Activated naive CD4-positive, alpha-beta T cell treated with anti-CD3 and anti-CD28 coated beads for 36 hours (primary cell): ENCODE measurements around the gene POMT1. TPM values are rescaled to one million over a fixed set of nuclear protein-coding genes. Genes with fewer than 3 reads are reported as not detected.

ENCODE experiments used
- CTCF ChIA-PET: fragments of 350-600 bp; sonication (Branson Sonifier 250); formaldehyde crosslinking; loops from one replicate; lab custom pipeline; 2021; ENCODE audit warnings: antibody characterized with exemption; lab: Charles Lee
- DNase-seq: peaks from one replicate; pipeline ENCODE4 v3.0.0-alpha.2; 2020
- H3K27ac Mint-ChIP-seq: one replicate; pipeline ENCODE4 v1.8.0; 2021; ENCODE audit warnings: mild to moderate bottlenecking, mixed read lengths
- H3K27me3 Mint-ChIP-seq: one replicate; pipeline ENCODE4 v1.8.0; 2021; ENCODE audit warnings: low read depth, mixed read lengths
- H3K36me3 Mint-ChIP-seq: one replicate; pipeline ENCODE4 v1.8.0; 2021; ENCODE audit warnings: low read depth, mixed read lengths
- H3K4me1 Mint-ChIP-seq: one replicate; pipeline ENCODE4 v1.8.0; 2021; ENCODE audit warnings: low read depth, mixed read lengths
- H3K4me3 Mint-ChIP-seq: one replicate; pipeline ENCODE4 v1.8.0; 2021; ENCODE audit warnings: mild to moderate bottlenecking, moderate library complexity, mixed read lengths
- H3K9me3 Mint-ChIP-seq: one replicate; pipeline ENCODE4 v1.8.0; 2021; ENCODE audit warnings: mixed read lengths
- intact Hi-C: fragments of 100-400 bp; cut with micrococcal nuclease; formaldehyde crosslinking; loops from one replicate; pipeline ENCODE4 v1.15.1; 2023
- total RNA-seq, 2 experiments: library from RNA; stranded (reverse); gene quantifications; one replicate each; pipeline ENCODE4 v1.2.3, GENCODE V29; 2021

POMT1 gene
- total RNA-seq, 2 experiments from 2014 or later = 28.7 to 33.8 TPM

DNA sequence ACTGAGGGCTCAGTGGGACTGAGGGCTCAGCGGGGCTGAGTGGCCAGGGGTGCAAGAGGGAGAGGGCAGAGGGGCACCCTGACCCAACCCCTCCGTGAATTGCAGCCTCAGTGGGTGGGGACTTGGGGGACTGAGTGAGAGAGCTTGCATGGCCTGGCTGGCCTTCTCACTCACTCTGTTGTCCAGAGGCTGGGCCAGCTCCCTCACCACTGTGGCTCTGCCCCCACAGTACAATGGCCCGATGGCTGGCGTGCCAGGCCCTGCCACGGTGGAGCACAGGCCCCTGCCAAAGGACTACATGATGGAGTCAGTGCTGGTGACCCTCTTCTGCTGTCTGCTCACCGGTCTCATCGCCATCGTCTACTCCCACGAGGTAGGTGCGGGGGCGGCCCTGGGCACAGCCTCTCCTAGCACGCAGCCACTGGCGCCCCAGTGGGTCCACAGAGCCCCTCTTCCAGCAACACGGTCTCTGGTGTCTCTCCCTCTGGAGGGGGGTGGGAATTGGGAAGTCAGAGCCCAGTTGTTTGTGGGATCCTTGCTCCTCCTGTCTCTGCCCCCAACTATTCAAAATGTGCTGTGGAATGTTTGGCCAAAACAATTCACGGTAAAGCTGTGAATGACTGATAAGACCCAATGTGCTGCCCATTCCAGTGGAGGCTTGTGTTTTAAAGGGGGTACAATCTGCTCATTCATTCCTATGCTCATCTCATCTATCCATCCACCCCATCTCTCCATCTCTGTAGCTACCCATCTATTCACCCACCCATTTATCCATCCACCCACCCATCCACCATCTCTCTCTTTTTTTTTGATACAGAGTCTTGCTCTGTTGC lies 53.3 kb downstream of the POMT1 start:
- peaks cover 3% of the 10 kb centered on the region for H3K4me1 Mint-ChIP-seq
- no peak for DNase-seq
- intact Hi-C loops = no loop called here
- H3K27me3 Mint-ChIP-seq = peaks cover 16% of the 10 kb centered on the region
- no peaks in the 10 kb centered on the region for H3K9me3 Mint-ChIP-seq
- no peak overlapping the region for H3K27ac Mint-ChIP-seq
- H3K4me3 Mint-ChIP-seq = no peak overlapping the region
- CTCF ChIA-PET = interaction anchor here (0.5 to 0.7 kb wide), 3 partner anchors 47 to 472 kb away, joined by 3 to 4 read pairs (median 3); no protein-coding TSS in a partner anchor
- H3K36me3 Mint-ChIP-seq = no peaks in the 10 kb centered on the region

DNA sequence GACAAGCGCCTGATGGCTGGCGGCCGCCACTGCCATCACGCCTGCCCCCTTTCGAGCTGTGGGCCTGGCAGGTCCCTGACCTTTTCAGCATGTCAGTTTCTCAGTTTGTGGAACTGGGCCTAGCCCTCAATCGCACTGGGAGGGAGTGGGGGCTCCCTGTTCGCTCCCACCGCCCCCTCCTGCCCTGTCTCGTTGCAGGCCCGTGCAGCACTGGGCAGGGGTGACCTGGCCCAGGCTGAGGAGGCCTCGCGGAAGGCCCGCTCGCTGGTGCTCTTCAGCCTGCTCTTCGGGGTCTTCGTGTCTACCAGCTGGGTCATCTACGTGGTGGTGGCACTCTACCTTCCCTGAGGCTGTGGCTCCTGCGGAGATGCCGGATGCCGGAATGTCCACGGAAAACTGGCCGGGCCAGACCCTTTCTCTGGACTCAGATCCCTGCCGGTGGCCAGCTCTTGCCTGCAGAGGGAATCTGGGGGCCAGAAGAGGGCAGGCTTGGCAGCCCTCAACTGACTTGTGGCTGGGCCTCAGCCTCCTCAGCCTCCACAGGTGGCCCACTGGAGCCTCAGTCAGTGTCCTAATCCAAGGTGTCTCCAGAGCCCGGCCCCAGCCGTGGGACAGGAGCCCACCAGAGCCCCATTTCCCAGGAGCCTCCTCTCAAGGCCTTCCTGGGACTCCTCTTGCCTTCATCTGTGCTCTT lies 55.3 kb downstream of the POMT1 start:
- intact Hi-C loops = no loop called here
- CTCF ChIA-PET = no interaction called here
- Mint-ChIP-seq H3K27me3 (peaks cover 14% of the 10 kb centered on the region), H3K4me3 (no peak overlapping the region), H3K27ac (no peak overlapping the region), H3K36me3 (no peaks in the 10 kb centered on the region), H3K4me1 (peaks cover 3% of the 10 kb centered on the region), H3K9me3 (peaks cover 2% of the 10 kb centered on the region)
- no peak for DNase-seq

DNA sequence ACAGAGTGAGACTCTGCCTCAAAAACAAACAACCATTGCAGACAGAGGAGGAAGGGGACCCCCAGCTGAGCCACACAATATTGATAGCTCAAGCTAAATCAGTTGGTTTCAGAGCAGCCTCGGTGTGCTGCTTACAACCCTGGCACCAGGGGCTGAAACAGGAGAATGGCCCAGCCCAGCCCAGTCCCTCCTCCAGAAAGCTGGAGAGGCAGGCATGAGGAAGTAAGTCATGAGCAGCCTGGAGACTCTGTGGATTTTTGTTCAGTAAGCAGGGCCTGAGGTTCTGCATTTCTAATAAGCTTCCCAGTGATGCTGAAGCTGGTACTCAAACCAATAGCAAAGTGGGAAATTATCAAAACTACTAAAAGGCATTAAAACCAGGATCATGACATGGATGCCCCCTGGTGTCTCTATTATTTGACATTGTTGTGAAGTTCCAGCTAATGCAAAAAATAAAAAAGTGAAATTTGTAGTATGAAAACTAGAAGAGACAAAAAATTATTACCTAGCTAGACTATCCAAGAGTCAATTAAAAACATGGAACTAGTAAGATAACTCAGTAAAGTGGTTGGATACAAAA lies 56.8 kb downstream of the POMT1 start:
- intact Hi-C loops = loop anchor here (1.0 kb wide), 1 partner anchor 209 kb away; no protein-coding TSS in a partner anchor

DNA sequence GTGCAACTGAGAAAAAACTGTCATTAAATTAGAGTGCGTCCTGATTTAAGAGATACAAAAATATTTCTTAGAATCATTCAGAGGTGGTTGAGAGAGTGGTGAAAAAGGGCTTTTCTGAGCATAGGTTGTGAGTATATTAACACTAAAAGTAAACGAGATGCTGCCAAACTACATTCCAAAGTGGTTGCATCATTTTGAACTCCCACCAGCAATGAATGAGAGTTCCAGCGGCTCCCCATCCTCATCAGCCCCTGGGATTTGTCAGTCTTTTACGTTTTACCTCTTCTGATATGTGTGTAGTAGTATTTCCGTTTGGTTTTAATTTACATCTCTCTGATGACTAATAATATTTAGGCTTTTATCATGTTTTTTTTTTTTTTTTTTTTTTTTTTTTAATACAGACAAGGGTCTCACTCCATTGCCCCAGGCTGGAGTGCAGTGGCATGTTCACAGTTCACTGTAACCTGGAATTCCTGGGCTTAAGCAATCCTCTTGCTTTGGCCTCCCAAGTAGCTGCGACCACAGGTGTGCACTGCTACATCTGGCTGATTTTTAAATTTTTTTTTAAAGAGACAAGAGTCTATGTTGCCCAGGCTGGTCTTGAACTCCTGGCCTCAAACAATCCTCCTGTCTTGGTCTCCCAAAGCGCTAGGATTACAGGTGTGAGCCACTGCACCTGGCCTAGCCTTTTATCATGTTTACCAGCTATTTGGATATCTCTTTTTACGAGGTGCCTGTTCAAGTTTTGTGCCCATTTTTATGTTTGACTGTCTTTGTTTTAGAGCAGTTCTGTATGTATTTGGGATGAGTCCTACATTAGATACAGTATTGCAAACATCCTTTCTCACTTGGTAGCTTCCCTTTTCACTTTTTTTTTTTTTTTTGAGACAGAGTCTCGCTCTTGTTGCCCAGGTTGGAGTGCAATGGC lies 59.6 kb downstream of the POMT1 start:
- Mint-ChIP-seq H3K9me3 (peaks cover 2% of the 10 kb centered on the region), H3K27ac (no peak overlapping the region), H3K27me3 (no peaks in the 10 kb centered on the region), H3K4me3 (no peak overlapping the region), H3K4me1 (peaks cover 5% of the 10 kb centered on the region), H3K36me3 (no peaks in the 10 kb centered on the region)
- no peak for DNase-seq
- CTCF ChIA-PET = interaction anchor here (1.0 kb wide), 1 partner anchor 211 kb away, joined by 3 read pairs; no protein-coding TSS in a partner anchor
- intact Hi-C loops = no loop called here

More for the DNA sequence above, 56.8 kb downstream of the POMT1 start:
- peaks cover 14% of the 10 kb centered on the region for H3K27me3 Mint-ChIP-seq
- H3K9me3 Mint-ChIP-seq = peaks cover 2% of the 10 kb centered on the region
- no peaks in the 10 kb centered on the region for H3K36me3 Mint-ChIP-seq
- peaks cover 3% of the 10 kb centered on the region for H3K4me1 Mint-ChIP-seq
- no peak for DNase-seq
- no peak overlapping the region for H3K4me3 Mint-ChIP-seq
- no peak overlapping the region for H3K27ac Mint-ChIP-seq
- CTCF ChIA-PET = interaction anchor here (0.8 to 1.5 kb wide), 2 partner anchors 209 to 223 kb away, joined by 3 to 7 read pairs; no protein-coding TSS in a partner anchor

DNA sequence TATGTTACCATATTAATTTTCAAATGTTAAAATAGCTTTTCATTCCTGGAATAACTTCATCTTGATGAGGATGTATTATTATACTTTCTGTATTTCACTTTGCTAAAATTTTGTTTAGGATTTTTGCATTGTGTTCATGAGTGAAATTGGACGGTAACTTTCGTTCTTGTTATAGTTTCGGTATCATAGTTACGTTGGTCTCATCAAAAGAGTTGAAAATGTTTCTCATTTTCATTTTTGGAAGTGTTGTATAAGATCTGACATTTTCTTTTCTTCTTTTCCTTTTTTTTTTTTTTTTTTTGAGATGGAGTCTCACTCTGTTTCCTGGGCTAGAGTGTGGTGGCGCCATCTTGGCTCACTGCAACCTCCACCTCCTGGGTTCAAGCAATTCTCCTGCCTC lies 62.7 kb downstream of the POMT1 start:
- Mint-ChIP-seq H3K27me3 (no peaks in the 10 kb centered on the region), H3K27ac (no peak overlapping the region), H3K4me1 (peaks cover 5% of the 10 kb centered on the region), H3K36me3 (no peaks in the 10 kb centered on the region), H3K4me3 (no peak overlapping the region), H3K9me3 (peaks cover 2% of the 10 kb centered on the region)
- intact Hi-C loops = no loop called here
- DNase-seq = no peak
- CTCF ChIA-PET = interaction anchor here (0.6 kb wide), 1 partner anchor 164 kb away, joined by 5 read pairs; no protein-coding TSS in a partner anchor

DNA sequence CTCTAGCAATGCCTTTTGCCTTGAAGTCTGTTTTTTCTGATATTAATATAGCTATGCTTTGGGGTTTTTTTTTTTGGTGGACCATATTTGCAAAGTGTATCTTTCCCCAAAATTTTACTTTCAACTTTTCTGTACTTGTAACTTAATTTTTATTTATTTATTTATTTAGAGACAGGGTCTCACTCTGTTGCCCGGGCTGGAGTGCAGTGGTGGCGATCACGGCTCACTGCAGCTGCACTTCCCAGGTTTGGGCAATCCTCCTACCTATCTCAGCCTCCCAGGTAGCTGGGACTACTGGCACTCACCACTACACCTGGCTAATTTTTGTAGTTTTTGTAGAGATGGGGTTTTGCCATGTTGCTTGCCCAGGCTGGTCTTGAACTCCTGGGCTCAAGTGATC lies 63.4 kb downstream of the POMT1 start:
- peaks cover 5% of the 10 kb centered on the region for H3K4me1 Mint-ChIP-seq
- peaks cover 2% of the 10 kb centered on the region for H3K9me3 Mint-ChIP-seq
- H3K27ac Mint-ChIP-seq = no peak overlapping the region
- no peaks in the 10 kb centered on the region for H3K27me3 Mint-ChIP-seq
- H3K4me3 Mint-ChIP-seq = no peak overlapping the region
- intact Hi-C loops = no loop called here
- peaks cover under 1% of the 10 kb centered on the region for H3K36me3 Mint-ChIP-seq
- DNase-seq = no peak
- CTCF ChIA-PET = interaction anchor here (0.6 kb wide), 1 partner anchor 163 kb away, joined by 5 read pairs; no protein-coding TSS in a partner anchor

DNA sequence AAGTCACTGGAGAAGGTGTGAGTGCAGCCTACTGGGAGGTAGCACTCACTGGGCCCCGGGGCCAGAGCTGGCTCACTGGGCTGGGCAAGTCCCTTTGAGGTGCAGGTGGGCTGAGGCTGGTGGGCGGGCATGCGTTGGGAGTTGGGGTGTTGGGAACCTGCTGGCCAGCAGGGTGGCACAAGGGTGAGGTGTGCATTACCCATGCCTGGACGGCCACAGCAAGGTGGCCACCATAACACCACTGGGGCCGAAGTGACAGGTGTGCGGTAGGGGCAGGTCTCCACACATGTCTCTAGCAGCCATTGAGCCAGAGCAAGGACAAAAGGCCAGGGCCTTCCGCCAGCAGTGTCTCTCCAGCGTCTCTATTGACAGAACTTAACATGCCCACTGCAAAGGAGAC lies 65.2 kb downstream of the POMT1 start:
- DNase-seq = no peak
- Mint-ChIP-seq H3K36me3 (peaks cover 3% of the 10 kb centered on the region), H3K4me1 (peaks cover 5% of the 10 kb centered on the region), H3K27ac (no peak overlapping the region), H3K9me3 (no peaks in the 10 kb centered on the region), H3K4me3 (no peak overlapping the region), H3K27me3 (no peaks in the 10 kb centered on the region)
- CTCF ChIA-PET = no interaction called here
- intact Hi-C loops = no loop called here

Other genes starting within 250 kb of the POMT1 start
- gene FAM78A, start 226.4 kb upstream of the POMT1 start, total RNA-seq = 10 to 100 TPM; 24.1 to 24.7 TPM
- under 1 TPM; 0.25 to 0.26 TPM for gene PLPP7, start 213.2 kb upstream of the POMT1 start, total RNA-seq
- gene PRRC2B, start 108.8 kb upstream of the POMT1 start, total RNA-seq = 100 to 1,000 TPM; 157 to 171 TPM
- 10 to 100 TPM; 18.7 to 21.7 TPM for gene UCK1, start 28.3 kb downstream of the POMT1 start, total RNA-seq
- not detected for gene PRRT1B, start 42.6 kb downstream of the POMT1 start, total RNA-seq
- 10 to 100 TPM; 55.9 to 59.9 TPM for gene RAPGEF1, start 237.2 kb downstream of the POMT1 start, total RNA-seq